A549 (cell line): ENCODE results near the gene FNBP1L.
"Not testable (repeated sequence)": the region's sequence is repeated elsewhere in the genome, so short reads cannot be mapped to it uniquely, and the experiment has no call there.

ENCODE experiments used
- CBX8 ChIP-seq: fragments of 200-600 bp; sonication (generic); IDR thresholded peaks from 2 replicates; pipeline ENCODE4 v1.6.1; 2016
- CTCF ChIP-seq: fragments of >200 bp; sonication (Bioruptor Twin); formaldehyde crosslinking; IDR thresholded peaks from 3 replicates; pipeline ENCODE4 v1.5.1; 2016
- HEYL ChIP-seq: fragments of 250-450 bp; sonication (Bioruptor Pico); IDR thresholded peaks from 2 replicates; pipeline ENCODE4 v1.8.0; 2021; ENCODE audit warnings: mild to moderate bottlenecking, moderate library complexity
- KDM1A ChIP-seq: fragments of 200-600 bp; sonication (generic); IDR thresholded peaks from 2 replicates; pipeline ENCODE4 v1.6.1; 2016; ENCODE audit warnings: low read depth, mild to moderate bottlenecking
- MAFK ChIP-seq: fragments of 450-650 bp; IDR thresholded peaks from 2 replicates; pipeline ENCODE4 v1.6.1; 2014; ENCODE audit not compliant: partially characterized antibody
- MAZ ChIP-seq: fragments of 150-350 bp; IDR thresholded peaks from 2 replicates; pipeline ENCODE4 v1.6.1; 2014; ENCODE audit warnings: antibody characterized with exemption, low read depth, low read length, borderline replicate concordance
- POLR2A ChIP-seq: IDR thresholded peaks from 2 replicates; pipeline ENCODE4 v1.6.1; 2012; ENCODE audit warnings: mild to moderate bottlenecking, low read length
- POLR2AphosphoS2 ChIP-seq: conservative IDR thresholded peaks from 2 replicates; pipeline ENCODE4 v1.6.1; 2012; ENCODE audit warnings: low read length, improper control_type of control experiment, inconsistent platforms
- RAD21 ChIP-seq, 2 experiments: fragments of >200 bp in 1 of 2; sonication (Bioruptor Twin) in 1 of 2; formaldehyde crosslinking in 1 of 2; IDR thresholded peaks in 1 of 2; conservative IDR thresholded peaks in 1 of 2; 2 replicates in 1 of 2; 3 replicates in 1 of 2; pipeline ENCODE4 v1.6.1; 2012 to 2018; ENCODE audit warnings: inconsistent platforms in 1 of 2
- SMC3 ChIP-seq: fragments of >200 bp; sonication (Bioruptor Twin); formaldehyde crosslinking; IDR thresholded peaks from 3 replicates; pipeline ENCODE4 v1.6.1; 2018; ENCODE audit warnings: inconsistent platforms
- TP53 ChIP-seq: fragments of 250-450 bp; sonication (Bioruptor Pico); IDR thresholded peaks from 2 replicates; pipeline ENCODE4 v1.5.0; 2021; ENCODE audit warnings: mild to moderate bottlenecking, moderate library complexity
- TF ChIP-seq, protein P1 (sequence below): IDR thresholded peaks from 2 replicates; pipeline ENCODE4 v1.6.1; 2012

- TF ChIP-seq, protein P1, sequence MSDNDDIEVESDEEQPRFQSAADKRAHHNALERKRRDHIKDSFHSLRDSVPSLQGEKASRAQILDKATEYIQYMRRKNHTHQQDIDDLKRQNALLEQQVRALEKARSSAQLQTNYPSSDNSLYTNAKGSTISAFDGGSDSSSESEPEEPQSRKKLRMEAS, result not testable (repeated sequence)
- TF ChIP-seq POLR2A; CBX8; CTCF; SMC3; MAFK; TP53; RAD21 (conservative IDR thresholded peaks at IDR 0.05 in 1 of 2, IDR thresholded peaks at IDR 0.05 in 1 of 2); HEYL (CRISPR knock-in tag); MAZ; KDM1A; POLR2AphosphoS2: not testable (repeated sequence)
Measured at GRCh38 chr1:93479133-93479745, 31.3 kb downstream of the FNBP1L start.
